GM12878 (cell line): ENCODE results near the gene ADGRB2. TPM values are rescaled to one million over a fixed set of nuclear protein-coding genes. Genes with fewer than 3 reads are reported as not detected.

Experiments used
- BCL3 ChIP-seq: IDR thresholded peaks from 2 replicates; pipeline ENCODE4 v1.6.1; 2011; ENCODE audit warnings: borderline replicate concordance, low read depth, mild to moderate bottlenecking, moderate library complexity, low read length; ENCODE audit not compliant: insufficient read depth, poor library complexity, severe bottlenecking
- HDAC2 ChIP-seq: fragments of 200-600 bp; sonication (generic); IDR thresholded peaks from 2 replicates; pipeline ENCODE4 v1.6.1; 2017
- IRF3 ChIP-seq: fragments of 450-650 bp; IDR thresholded peaks from 2 replicates; pipeline ENCODE4 v1.6.1; 2014; ENCODE audit warnings: mild to moderate bottlenecking
- IRF4 ChIP-seq: IDR thresholded peaks from 2 replicates; pipeline ENCODE4 v1.6.1; 2011; ENCODE audit warnings: low read depth, low read length
- JUNB ChIP-seq: IDR thresholded peaks from 2 replicates; pipeline ENCODE4 v1.6.1; 2016; ENCODE audit warnings: antibody characterized with exemption, mild to moderate bottlenecking
- MTA2 ChIP-seq: fragments of 450-650 bp; IDR thresholded peaks from 2 replicates; pipeline ENCODE4 v1.6.1; 2016; ENCODE audit warnings: low read depth, mild to moderate bottlenecking, moderate library complexity
- NFIC ChIP-seq: IDR thresholded peaks from 2 replicates; pipeline ENCODE4 v1.6.1; 2012; ENCODE audit warnings: low read depth, mild to moderate bottlenecking, inconsistent platforms, low read length, moderate library complexity
- NR2C2 ChIP-seq: IDR thresholded peaks from 2 replicates; pipeline ENCODE4 v1.6.1; 2011; ENCODE audit warnings: borderline replicate concordance, low read depth; ENCODE audit not compliant: control insufficient read depth, insufficient read length
- PBX3 ChIP-seq: IDR thresholded peaks from 2 replicates; pipeline ENCODE4 v1.6.1; 2011; ENCODE audit warnings: mild to moderate bottlenecking, low read depth, low read length, moderate library complexity; ENCODE audit not compliant: insufficient replicate concordance
- RAD21 ChIP-seq: IDR thresholded peaks from 2 replicates; pipeline ENCODE4 v1.6.1; 2011; ENCODE audit warnings: mild to moderate bottlenecking, low read depth, low read length, moderate library complexity; ENCODE audit not compliant: insufficient read depth
- RCOR1 ChIP-seq: conservative IDR thresholded peaks from 2 replicates; pipeline ENCODE4 v1.6.1; 2012; ENCODE audit warnings: low read depth, low read length, improper control_type of control experiment
- RELB ChIP-seq: fragments of 450-650 bp; IDR thresholded peaks from 2 replicates; pipeline ENCODE4 v1.6.1; 2017; ENCODE audit warnings: low read depth, mild to moderate bottlenecking, moderate library complexity
- SIN3A ChIP-seq: IDR thresholded peaks from 2 replicates; pipeline ENCODE4 v1.6.1; 2012; ENCODE audit warnings: low read depth, low read length, improper control_type of control experiment
- SMARCA5 ChIP-seq: fragments of 450-650 bp; IDR thresholded peaks from 2 replicates; pipeline ENCODE4 v1.6.1; 2017; ENCODE audit warnings: mild to moderate bottlenecking
- SMC3 ChIP-seq: IDR thresholded peaks from 2 replicates; pipeline ENCODE4 v1.6.1; 2011; ENCODE audit warnings: low read length, improper control_type of control experiment, borderline replicate concordance
- STAT3 ChIP-seq: IDR thresholded peaks from 2 replicates; pipeline ENCODE4 v1.6.1; 2011; ENCODE audit warnings: low read depth, low read length, improper control_type of control experiment
- USF2 ChIP-seq: IDR thresholded peaks from 2 replicates; pipeline ENCODE4 v1.6.1; 2011; ENCODE audit warnings: low read depth, low read length, improper control_type of control experiment, borderline replicate concordance
- WRNIP1 ChIP-seq: IDR thresholded peaks from 2 replicates; pipeline ENCODE4 v1.6.1; 2011; ENCODE audit warnings: low read depth, low read length, improper control_type of control experiment, borderline replicate concordance
- ZBED1 ChIP-seq: IDR thresholded peaks from 2 replicates; pipeline ENCODE4 v1.6.1; 2016; ENCODE audit warnings: borderline replicate concordance
- ZSCAN29 ChIP-seq: fragments of 450-650 bp; IDR thresholded peaks from 2 replicates; pipeline ENCODE4 v1.6.1; 2017; ENCODE audit warnings: mild to moderate bottlenecking, moderate library complexity
- ZZZ3 ChIP-seq: IDR thresholded peaks from 2 replicates; pipeline ENCODE4 v1.6.1; 2011; ENCODE audit warnings: low read depth; ENCODE audit not compliant: control insufficient read depth, insufficient read length
- polyA plus RNA-seq, 11 experiments: library from polyadenylated mRNA; depleted of rRNA in 4 of 11; unstranded in 6 of 11; stranded (reverse) in 5 of 11; fragments of >200 nt; fragmentation: Nextera tagmentation in 4 of 11; fragmentation: Illumina TruSeq in 1 of 11; extraction: Ambion mirVana in 4 of 11; extraction: Trizol in 1 of 11; gene quantifications; 1 replicate in 1 of 11; 2 replicates in 10 of 11; pipeline versions ENCODE4 v1.2.1 to v1.2.3, GENCODE V29; 2011 to 2016; ENCODE audit warnings: inconsistent platforms in 2 of 11, missing spikeins in 2 of 11, low read depth in 1 of 11
- total RNA-seq, 4 experiments: library from RNA; depleted of rRNA in 3 of 4; stranded (reverse); fragments of >200 nt in 3 of 4; fragmentation: Illumina TruSeq in 1 of 4; extraction: Trizol in 1 of 4; gene quantifications; 2 replicates each; pipeline versions ENCODE4 v1.2.1 to v1.2.3, GENCODE V29; 2013 to 2021

ADGRB2 gene
- total and polyA plus RNA-seq, 10 of the 15 experiments (the other 5 are each of a cell fraction or from before 2014, with no cell fraction given), result 0.11 to 0.33 (median 0.18) TPM; not detected in 4

- TF ChIP-seq IRF3 (no peak), SMC3 (peak; percentile 48; the same call in 1 of the 2 replicates), USF2 (no peak), SMARCA5 (no peak), NR2C2 (no peak), MTA2 (no peak; the same call in 1 of the 2 replicates), NFIC (no peak), RELB (peak; percentile 38; the same call in 1 of the 2 replicates), WRNIP1 (no peak), HDAC2 (no peak), BCL3 (peak; percentile 55), RCOR1 (no peak), ZZZ3 (no peak), RAD21 (peak; percentile 62), IRF4 (0 out of 2 replicates have a peak, but pooled peaks have one; percentile 29), SIN3A (no peak), ZBED1 (no peak), STAT3 (no peak), JUNB (no peak), PBX3 (no peak), ZSCAN29 (no peak)
These were observed 56.4 kb downstream of the ADGRB2 start (continued) for GRCh38 chr1:31707711-31708110.
